ENCODE measurements around the gene PLPP4. TPM values are rescaled to one million over a fixed set of nuclear protein-coding genes. Genes with fewer than 3 reads are reported as not detected.
"Not testable (repeated sequence)": the region's sequence is repeated elsewhere in the genome, so short reads cannot be mapped to it uniquely, and the experiment has no call there.

Gene PLPP4
- total RNA-seq, 6 donors from 2014 or later, result 0.20 to 0.54 TPM; not detected in 4

DNA sequence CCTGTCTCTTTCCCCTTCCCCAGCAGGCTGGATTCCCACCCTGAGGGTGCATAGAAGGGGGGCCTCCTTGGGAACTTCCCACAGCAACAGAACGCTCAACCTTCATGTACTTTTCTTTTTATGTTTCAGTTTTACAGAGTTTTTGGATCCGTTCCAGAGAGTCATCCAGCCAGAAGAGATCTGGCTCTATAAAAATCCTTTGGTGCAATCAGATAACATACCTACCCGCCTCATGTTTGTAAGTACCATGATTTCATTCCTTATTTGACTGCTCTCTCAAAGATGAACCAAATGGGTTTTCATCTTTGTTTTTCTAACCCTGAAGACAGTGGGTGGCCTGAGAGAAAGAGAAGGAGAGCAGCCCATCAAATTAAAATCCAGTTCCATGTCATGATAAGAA lies 46.7 kb downstream of the PLPP4 start:
- H3K4me3 ChIP-seq, result no peak overlapping the region
- TF ChIP-seq, protein P1, sequence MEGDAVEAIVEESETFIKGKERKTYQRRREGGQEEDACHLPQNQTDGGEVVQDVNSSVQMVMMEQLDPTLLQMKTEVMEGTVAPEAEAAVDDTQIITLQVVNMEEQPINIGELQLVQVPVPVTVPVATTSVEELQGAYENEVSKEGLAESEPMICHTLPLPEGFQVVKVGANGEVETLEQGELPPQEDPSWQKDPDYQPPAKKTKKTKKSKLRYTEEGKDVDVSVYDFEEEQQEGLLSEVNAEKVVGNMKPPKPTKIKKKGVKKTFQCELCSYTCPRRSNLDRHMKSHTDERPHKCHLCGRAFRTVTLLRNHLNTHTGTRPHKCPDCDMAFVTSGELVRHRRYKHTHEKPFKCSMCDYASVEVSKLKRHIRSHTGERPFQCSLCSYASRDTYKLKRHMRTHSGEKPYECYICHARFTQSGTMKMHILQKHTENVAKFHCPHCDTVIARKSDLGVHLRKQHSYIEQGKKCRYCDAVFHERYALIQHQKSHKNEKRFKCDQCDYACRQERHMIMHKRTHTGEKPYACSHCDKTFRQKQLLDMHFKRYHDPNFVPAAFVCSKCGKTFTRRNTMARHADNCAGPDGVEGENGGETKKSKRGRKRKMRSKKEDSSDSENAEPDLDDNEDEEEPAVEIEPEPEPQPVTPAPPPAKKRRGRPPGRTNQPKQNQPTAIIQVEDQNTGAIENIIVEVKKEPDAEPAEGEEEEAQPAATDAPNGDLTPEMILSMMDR (IDR thresholded peaks at IDR 0.05), result no peak
- TF ChIP-seq EP300 (IDR thresholded peaks at IDR 0.05), result no peak
- no peak for TF ChIP-seq POLR2A (IDR thresholded peaks at IDR 0.05)
- TF ChIP-seq POLR2AphosphoS5 (IDR thresholded peaks at IDR 0.05), result no peak
- no peaks in the 10 kb centered on the region for H3K36me3 ChIP-seq
- 41 to 50% methylated on average over 3 of the region's 3 CpGs for WGBS, 2 donors
- DNase-seq, result no peak
- H3K9me3 ChIP-seq, result no peaks in the 10 kb centered on the region
- no peaks in the 10 kb centered on the region for H3K4me1 ChIP-seq
- H3K27ac ChIP-seq, result no peak overlapping the region
- no peaks in the 10 kb centered on the region for H3K27me3 ChIP-seq
- ATAC-seq (ENCODE audit: low FRiP score in 2 of 2), result no peak

DNA sequence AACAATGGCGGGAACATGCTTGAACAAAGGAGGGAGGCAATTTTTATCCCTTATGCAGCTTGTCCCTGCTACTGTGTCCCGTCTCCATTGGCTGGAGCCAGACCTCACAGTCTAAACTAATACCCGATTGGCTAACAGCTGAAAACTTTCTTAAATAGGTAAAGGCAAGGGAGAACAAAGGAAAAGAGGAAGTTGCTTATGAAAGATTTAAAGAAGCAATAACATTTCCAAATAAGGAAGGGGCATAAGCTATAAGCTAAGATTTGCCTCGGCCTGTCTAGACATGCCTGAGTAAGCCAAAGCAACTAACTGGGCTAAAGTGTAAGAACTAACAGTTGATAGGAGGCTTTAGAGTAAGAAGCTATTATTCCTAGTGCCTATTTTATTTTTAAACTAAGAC lies 47.2 kb downstream of the PLPP4 start:
- H3K9me3 ChIP-seq; ATAC-seq (ENCODE audit: low FRiP score in 2 of 2); H3K36me3 ChIP-seq; H3K27me3 ChIP-seq; H3K27ac ChIP-seq; H3K4me1 ChIP-seq; H3K4me3 ChIP-seq; DNase-seq: not testable (repeated sequence)
- WGBS, 2 donors, result 64 to 71% methylated on average over 4 of the region's 4 CpGs

DNA sequence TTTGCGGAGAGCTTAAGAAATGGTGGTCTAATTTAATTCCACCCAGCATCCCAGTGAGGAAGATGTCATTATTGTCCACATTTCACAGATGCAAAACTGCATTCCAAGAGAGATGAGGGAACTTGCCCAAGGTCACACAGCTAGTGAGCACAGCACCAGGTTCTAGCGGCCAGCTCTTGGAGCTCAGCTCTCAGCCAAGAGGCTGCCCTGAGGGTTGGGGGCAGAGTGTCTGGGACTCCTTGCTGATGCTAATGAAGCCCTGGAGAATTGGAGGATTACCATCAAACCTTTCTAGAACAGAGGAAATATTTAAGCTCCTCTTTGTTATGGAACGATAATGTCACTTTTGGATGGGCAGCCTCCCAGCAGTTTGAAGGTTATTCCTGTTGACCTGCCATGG lies 48.0 kb downstream of the PLPP4 start:
- H3K27me3 ChIP-seq, result no peaks in the 10 kb centered on the region
- no peaks in the 10 kb centered on the region for H3K36me3 ChIP-seq
- 86 to 92% methylated on average over 2 to 3 of the region's 3 CpGs for WGBS, 2 donors
- H3K4me3 ChIP-seq, result no peak overlapping the region
- H3K9me3 ChIP-seq, result no peaks in the 10 kb centered on the region
- no peaks in the 10 kb centered on the region for H3K4me1 ChIP-seq
- TF ChIP-seq POLR2AphosphoS5 (IDR thresholded peaks at IDR 0.05) (no peak), EP300 (IDR thresholded peaks at IDR 0.05) (no peak), POLR2A (IDR thresholded peaks at IDR 0.05) (no peak)
- TF ChIP-seq, protein P1 (IDR thresholded peaks at IDR 0.05), result no peak
- DNase-seq (no peak), ATAC-seq (ENCODE audit: low FRiP score in 2 of 2) (no peak)
- H3K27ac ChIP-seq, result no peak overlapping the region

DNA sequence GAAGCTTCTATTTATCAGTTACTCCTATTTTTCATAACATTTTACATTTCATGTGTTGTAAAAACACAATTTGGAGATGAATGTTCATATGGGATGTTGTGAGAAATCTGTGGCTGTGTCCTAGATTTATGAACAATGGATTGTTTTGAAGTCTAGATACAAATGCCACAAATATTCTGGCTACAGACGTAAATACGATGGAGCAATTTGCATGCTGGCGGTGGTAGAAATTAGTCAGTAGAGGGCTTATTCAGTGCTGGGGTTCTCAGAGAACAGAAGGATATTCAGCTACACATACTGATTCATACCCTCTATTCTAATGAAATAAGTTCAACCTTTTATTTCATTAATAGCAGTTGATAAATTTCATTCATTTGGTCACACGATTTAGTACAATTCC lies 48.8 kb downstream of the PLPP4 start:
- no peak for DNase-seq
- Histone ChIP-seq H3K27ac (no peak overlapping the region), H3K4me1 (no peaks in the 10 kb centered on the region), H3K9me3 (no peaks in the 10 kb centered on the region), H3K36me3 (no peaks in the 10 kb centered on the region), H3K4me3 (no peak overlapping the region), H3K27me3 (no peaks in the 10 kb centered on the region)
- ATAC-seq (ENCODE audit: low FRiP score in 2 of 2), result no peak
- no peak for TF ChIP-seq POLR2AphosphoS5 (IDR thresholded peaks at IDR 0.05)
- TF ChIP-seq, protein P1 (IDR thresholded peaks at IDR 0.05), result no peak
- TF ChIP-seq POLR2A (IDR thresholded peaks at IDR 0.05), result no peak
- no peak for TF ChIP-seq EP300 (IDR thresholded peaks at IDR 0.05)
- WGBS, 2 donors, result 90 to 91% methylated on average over 4 of the region's 4 CpGs

DNA sequence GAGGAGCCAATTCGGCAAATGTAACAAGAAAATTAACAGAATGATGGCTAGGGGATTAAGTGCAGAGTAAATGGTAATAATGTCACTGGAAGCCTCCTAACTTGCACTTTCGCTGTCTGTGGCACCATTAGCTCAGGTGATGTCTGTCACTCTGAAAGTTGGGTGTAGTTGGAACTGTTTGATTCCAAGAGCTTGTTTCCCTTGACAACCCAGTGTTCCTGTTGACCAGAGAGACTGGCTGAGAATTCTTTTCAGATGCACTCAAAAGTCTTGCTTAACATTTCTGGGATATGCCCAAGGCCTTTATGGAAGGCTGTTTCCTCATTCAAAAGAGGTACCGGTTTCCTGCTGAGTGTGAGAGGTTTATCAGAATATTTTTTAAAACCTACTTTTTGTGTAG lies 49.6 kb downstream of the PLPP4 start:
- no peaks in the 10 kb centered on the region for H3K4me1 ChIP-seq
- H3K9me3 ChIP-seq, result no peaks in the 10 kb centered on the region
- ATAC-seq (ENCODE audit: low FRiP score in 2 of 2), result no peak
- no peaks in the 10 kb centered on the region for H3K27me3 ChIP-seq
- H3K4me3 ChIP-seq, result no peak overlapping the region
- DNase-seq, result no peak
- H3K27ac ChIP-seq, result no peak overlapping the region
- H3K36me3 ChIP-seq, result no peaks in the 10 kb centered on the region
- no peak for TF ChIP-seq POLR2A (IDR thresholded peaks at IDR 0.05)
- TF ChIP-seq, protein P1 (IDR thresholded peaks at IDR 0.05), result no peak
- 74 to 82% methylated on average over 3 of the region's 3 CpGs for WGBS, 2 donors

All from upper lobe of left lung (tissue), 6 donors.